H1 (cell line): Measurements from ENCODE around the gene SECTM1. TPM values are rescaled to one million over a fixed set of nuclear protein-coding genes. Genes with fewer than 3 reads are reported as not detected.

Experiments
- CTCF ChIA-PET: fragments of 300-600 bp; sonication (Branson Sonifier 250); formaldehyde crosslinking; loops from one replicate; lab custom pipeline; 2021; ENCODE audit not compliant: partially characterized antibody; lab: Charles Lee
- POLR2A ChIA-PET: fragments of 300-600 bp; sonication (Branson Sonifier 250); formaldehyde crosslinking; loops from one replicate; lab custom pipeline; 2021; ENCODE audit warnings: inconsistent platforms; ENCODE audit not compliant: partially characterized antibody; lab: Charles Lee
- DNase-seq, 2 experiments: peaks; one replicate each; pipeline versions ENCODE4 v3.0.0 to v3.0.0-alpha.2; 2010 to 2022; ENCODE audit warnings: low spot score in 2 of 2, low read depth in 1 of 2, mixed read lengths in 1 of 2
- FAIRE-seq: peaks from 2 replicates; lab custom pipeline; 2011; peaks lifted over from hg19 to GRCh38; lab: Jason Lieb, UNC
- H2AFZ ChIP-seq: 2 replicates; pipeline ENCODE4 v1.8.1; 2012; ENCODE audit warnings: low read length, inconsistent platforms
- H2AK5ac ChIP-seq: 2 replicates; pipeline ENCODE4 v1.6.1; 2013; ENCODE audit warnings: low read depth, low read length
- H2BK120ac ChIP-seq: replicated peaks from 2 replicates; pipeline ENCODE3; 2013; ENCODE audit warnings: low read depth, low read length, inconsistent platforms
- H2BK12ac ChIP-seq: 2 replicates; pipeline ENCODE4 v1.6.1; 2013; ENCODE audit warnings: low read depth, low read length
- H2BK15ac ChIP-seq: 2 replicates; pipeline ENCODE4 v1.6.1; 2013; ENCODE audit warnings: low read length
- H2BK20ac ChIP-seq: 2 replicates; pipeline ENCODE4 v1.6.1; 2013; ENCODE audit warnings: low read length
- H2BK5ac ChIP-seq: 2 replicates; pipeline ENCODE4 v1.6.1; 2013; ENCODE audit warnings: low read depth, low read length
- H3K14ac ChIP-seq: 2 replicates; pipeline ENCODE4 v1.6.1; 2013; ENCODE audit warnings: inconsistent platforms; ENCODE audit not compliant: insufficient read length
- H3K18ac ChIP-seq: 2 replicates; pipeline ENCODE4 v1.6.1; 2013; ENCODE audit warnings: low read length; ENCODE audit errors: extremely low read depth
- H3K23ac ChIP-seq: 2 replicates; pipeline ENCODE4 v1.6.1; 2013; ENCODE audit warnings: inconsistent platforms; ENCODE audit not compliant: insufficient read length
- H3K23me2 ChIP-seq: 2 replicates; pipeline ENCODE4 v1.6.1; 2013; ENCODE audit warnings: low read depth, low read length
- H3K27ac ChIP-seq: 2 replicates; pipeline ENCODE4 v1.6.1; 2011; ENCODE audit warnings: low read depth, low read length, inconsistent platforms
- H3K27me3 ChIP-seq, 4 experiments: replicated peaks in 1 of 4; 1 replicate in 1 of 4; 2 replicates in 3 of 4; pipeline versions ENCODE4 v1.6.1 to v1.8.1; 2011 to 2013; ENCODE audit warnings: low read length in 3 of 4, mild to moderate bottlenecking in 3 of 4, inconsistent platforms in 2 of 4, mixed read lengths in 2 of 4, moderate library complexity in 1 of 4; ENCODE audit not compliant: control insufficient read depth in 3 of 4, insufficient read depth in 3 of 4; ENCODE audit errors: extremely low read depth in 1 of 4
- H3K36me3 ChIP-seq, 4 experiments: 2 replicates each; pipeline versions ENCODE4 v1.6.1 to v1.8.1; 2011 to 2013; ENCODE audit warnings: mild to moderate bottlenecking in 4 of 4, low read length in 3 of 4, moderate library complexity in 2 of 4, control low read depth in 1 of 4, inconsistent platforms in 1 of 4; ENCODE audit not compliant: insufficient read depth in 4 of 4, control insufficient read depth in 2 of 4
- H3K4ac ChIP-seq: replicated peaks from 2 replicates; pipeline ENCODE3; 2013; ENCODE audit warnings: low read length, low read depth, mixed read lengths, inconsistent platforms; ENCODE audit not compliant: insufficient read length
- H3K4me1 ChIP-seq, 4 experiments: replicated peaks in 1 of 4; 1 replicate in 1 of 4; 2 replicates in 3 of 4; pipeline versions ENCODE4 v1.6.1 to v1.8.1; 2011 to 2013; ENCODE audit warnings: low read length in 3 of 4, inconsistent platforms in 2 of 4, mixed read lengths in 1 of 4; ENCODE audit not compliant: insufficient read depth in 4 of 4, control insufficient read depth in 3 of 4
- H3K4me2 ChIP-seq, 2 experiments: 2 replicates each; pipeline versions ENCODE4 v1.6.1 to v1.8.1; 2011 to 2013; ENCODE audit warnings: low read depth in 2 of 2, low read length in 2 of 2, control low read depth in 1 of 2, inconsistent platforms in 1 of 2, mild to moderate bottlenecking in 1 of 2; ENCODE audit not compliant: insufficient read depth in 1 of 2
- H3K4me3 ChIP-seq, 4 experiments: fragments of 200-600, 300-600 bp in 1 of 4; sonication (generic), shearing (Covaris generic), sonication (Bioruptor Twin) in 1 of 4; 2 replicates each; pipeline versions ENCODE4 v1.5.1 to v1.8.1; 2011 to 2016; ENCODE audit warnings: low read length in 4 of 4, low read depth in 3 of 4, control low read depth in 2 of 4, inconsistent platforms in 2 of 4, mild to moderate bottlenecking in 2 of 4, mixed read lengths in 1 of 4, moderate library complexity in 1 of 4; ENCODE audit not compliant: insufficient read depth in 2 of 4; ENCODE audit errors: extremely low read depth in 1 of 4
- H3K56ac ChIP-seq: replicated peaks from 2 replicates; pipeline ENCODE3; 2013; ENCODE audit warnings: low read depth, mild to moderate bottlenecking, mixed read lengths, low read length, inconsistent platforms; ENCODE audit not compliant: insufficient read length
- H3K79me1 ChIP-seq: 2 replicates; pipeline ENCODE4 v1.6.1; 2013; ENCODE audit warnings: low read depth, low read length, control low read depth
- H3K79me2 ChIP-seq, 2 experiments: 2 replicates each; pipeline versions ENCODE4 v1.6.1 to v1.8.1; 2012 to 2013; ENCODE audit warnings: low read length in 2 of 2, mild to moderate bottlenecking in 2 of 2, inconsistent platforms in 1 of 2; ENCODE audit not compliant: insufficient read depth in 2 of 2, control insufficient read depth in 1 of 2
- H3K9ac ChIP-seq, 4 experiments: replicated peaks in 1 of 4; 1 replicate in 1 of 4; 2 replicates in 3 of 4; pipeline versions ENCODE4 v1.6.1 to v1.8.1; 2011 to 2013; ENCODE audit warnings: low read depth in 3 of 4, low read length in 3 of 4, control low read depth in 2 of 4, mild to moderate bottlenecking in 2 of 4, moderate library complexity in 2 of 4, inconsistent platforms in 1 of 4; ENCODE audit errors: extremely low read depth in 1 of 4
- H3K9me3 ChIP-seq, 2 experiments: 2 replicates each; pipeline versions ENCODE4 v1.6.1 to v1.8.1; 2012 to 2013; ENCODE audit warnings: mild to moderate bottlenecking in 2 of 2, moderate library complexity in 2 of 2, control low read depth in 1 of 2, inconsistent platforms in 1 of 2, low read depth in 1 of 2, low read length in 1 of 2, mixed read lengths in 1 of 2; ENCODE audit not compliant: insufficient read depth in 2 of 2
- H4K20me1 ChIP-seq, 2 experiments: replicated peaks in 1 of 2; 2 replicates each; pipeline versions ENCODE3 to v1.8.1; 2011 to 2013; ENCODE audit warnings: inconsistent platforms in 2 of 2, low read length in 2 of 2, mild to moderate bottlenecking in 1 of 2; ENCODE audit not compliant: insufficient read depth in 2 of 2, control insufficient read depth in 1 of 2
- H4K5ac ChIP-seq: 2 replicates; pipeline ENCODE4 v1.6.1; 2013; ENCODE audit warnings: low read length, low read depth, mixed read lengths, inconsistent platforms; ENCODE audit not compliant: insufficient read length
- H4K8ac ChIP-seq: 2 replicates; pipeline ENCODE4 v1.8.0; 2013; ENCODE audit warnings: mild to moderate bottlenecking, moderate library complexity, low read length, inconsistent platforms; ENCODE audit not compliant: insufficient read depth; ENCODE audit errors: extremely low read depth
- H4K91ac ChIP-seq: replicated peaks from 2 replicates; pipeline ENCODE3; 2013; ENCODE audit warnings: low read length, mixed read lengths, inconsistent platforms; ENCODE audit not compliant: insufficient read length
- ASH2L ChIP-seq: fragments of 200-600, 300-600 bp; sonication (generic); IDR thresholded peaks from one replicate; pipeline ENCODE4 v1.7.1; 2017; ENCODE audit warnings: low read length
- EP300 ChIP-seq, 2 experiments: IDR thresholded peaks; 1 replicate in 1 of 2; 2 replicates in 1 of 2; pipeline ENCODE4 v1.6.1; 2011 to 2012; ENCODE audit warnings: low read depth in 2 of 2, low read length in 2 of 2, mild to moderate bottlenecking in 2 of 2, borderline replicate concordance in 1 of 2, inconsistent platforms in 1 of 2, moderate library complexity in 1 of 2
- EZH2 ChIP-seq: fragments of 200-600 bp; sonication (generic); IDR thresholded peaks from 2 replicates; pipeline ENCODE4 v1.7.1; 2012; ENCODE audit warnings: low read depth, mild to moderate bottlenecking, moderate library complexity, low read length, inconsistent platforms; ENCODE audit not compliant: severe bottlenecking
- TCF12 ChIP-seq: IDR thresholded peaks from 2 replicates; pipeline ENCODE4 v1.6.1; 2011; ENCODE audit warnings: low read depth, mild to moderate bottlenecking, low read length
- WGBS, 2 experiments: shearing (Covaris generic) in 1 of 2; methylation state at CpG; one replicate each; pipeline versions ENCODE4 v1.1.6 to v1.1.7; 2013 to 2015; ENCODE audit warnings: low lambda C conversion rate in 2 of 2, mixed read lengths in 2 of 2, inconsistent platforms in 1 of 2, low coverage in 1 of 2, missing lambda C conversion rate in 1 of 2; ENCODE audit not compliant: insufficient replicate concordance in 2 of 2, insufficient coverage in 1 of 2, insufficient read length in 1 of 2; ENCODE audit errors: extremely low coverage in 1 of 2, missing lambda C conversion rate in 1 of 2; 5-methylcytosine and 5-hydroxymethylcytosine counted together
- polyA plus RNA-seq, 7 experiments: library from polyadenylated mRNA; depleted of rRNA in 3 of 7; stranded (reverse) in 5 of 7; unstranded in 2 of 7; fragments of >200 nt in 5 of 7; fragments of 200-250 nt in 2 of 7; gene quantifications; 1 replicate in 5 of 7; 2 replicates in 1 of 7; 4 replicates in 1 of 7; pipeline versions ENCODE4 v1.2.1 to v1.2.3, GENCODE V29; 2011 to 2013; ENCODE audit warnings: missing spikeins in 2 of 7, mixed read lengths in 2 of 7
- total RNA-seq: library from RNA; stranded (reverse); fragmentation: NEBNext Ultra II Directional; extraction: Animal tissue kit (Norgen Biotek cat#: 25700); gene quantifications from 2 replicates; pipeline ENCODE4 v1.2.1, GENCODE V29; 2021

Gene SECTM1
- total and polyA plus RNA-seq, 2 of the 8 experiments (the other 6 are each of a cell fraction or from before 2014, with no cell fraction given): 0.20 to 0.65 TPM

DNA sequence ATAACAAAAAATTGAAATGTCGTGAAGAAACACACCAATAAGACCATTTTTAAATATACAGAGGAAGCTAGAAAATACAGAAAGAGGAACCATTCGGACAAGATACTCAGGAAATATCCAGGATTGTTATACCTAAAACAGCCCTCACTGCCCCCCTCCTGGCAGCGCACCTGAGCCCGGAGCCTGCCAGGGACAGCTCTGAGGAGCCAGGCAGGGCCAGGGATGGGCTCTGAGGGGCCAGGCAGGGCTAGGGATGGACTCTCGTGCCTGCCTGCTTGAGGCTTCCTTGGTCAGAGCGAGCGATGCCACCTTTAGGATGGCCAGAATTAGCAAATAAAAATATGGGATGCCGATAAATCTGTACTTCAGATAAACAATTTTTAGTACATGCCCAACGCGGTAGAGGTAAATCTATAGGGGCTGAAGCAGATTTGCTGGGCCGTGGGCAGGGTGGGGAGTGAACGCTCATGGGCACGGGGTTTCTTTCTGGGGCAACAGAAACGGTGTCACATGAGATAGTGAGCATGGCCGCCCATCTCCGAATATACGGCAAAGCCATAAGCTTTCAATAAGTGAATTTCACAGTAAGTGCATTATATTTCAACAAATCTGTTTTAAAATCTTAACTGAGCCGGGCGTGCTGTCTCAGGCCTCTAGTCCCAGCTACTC, 41.9 kb downstream of the SECTM1 start:
- no peak overlapping the region for H2AFZ ChIP-seq

More for the DNA sequence above, 41.9 kb downstream of the SECTM1 start:
- WGBS, 2 experiments: 88% methylated on average over 19 of the region's 19 CpGs; no CpG with 5 or more reads in 1 of the 2 experiments
- Histone ChIP-seq H2BK5ac (no peak overlapping the region), H3K9ac (peak overlapping the region in 1 of 4 experiments; percentile 68; a peak in 2 of 7 replicates), H3K27me3 (peaks cover 0 to 7% (median 3%) of the 10 kb centered on the region in 4 experiments; a peak in 2 of 7 replicates), H3K14ac (no peak overlapping the region), H4K91ac (no peak overlapping the region), H4K8ac (no peak overlapping the region), H3K23ac (no peak overlapping the region), H3K56ac (no peak overlapping the region), H3K79me2 (no peaks in the 10 kb centered on the region; a peak in 1 of 4 replicates), H2BK12ac (no peak overlapping the region), H3K79me1 (no peaks in the 10 kb centered on the region), H3K27ac (no peak overlapping the region), H3K4me1 (peaks cover 0 to 11% (median 2%) of the 10 kb centered on the region in 4 experiments; a peak in 4 of 7 replicates), H3K9me3 (0 out of 4 replicates have a peak, but pooled peaks cover 0 to 3% of the 10 kb centered on the region in 2 experiments), H4K5ac (no peak overlapping the region), H3K4ac (no peak overlapping the region), H2BK120ac (no peak overlapping the region), H2BK15ac (no peak overlapping the region), H3K23me2 (no peaks in the 10 kb centered on the region; the same call in 1 of the 2 replicates), H3K18ac (no peak overlapping the region), H2AK5ac (0 out of 2 replicates have a peak overlapping the region, but pooled peaks have one; percentile 24), H2BK20ac (no peak overlapping the region), H3K4me3 (peak overlapping the region; percentile 57 to 98 (median 72)), H3K4me2 (peak overlapping the region; percentile 56 to 80), H3K36me3 (no peaks in the 10 kb centered on the region), H4K20me1 (peaks cover 0 to 2% of the 10 kb centered on the region in 2 experiments)
- POLR2A ChIA-PET: interaction anchor here (0.6 to 3.5 kb wide), 8 partner anchors 10 to 81 kb away, joined by 3 to 41 read pairs (median 4); partner anchors contain the start of gene CSNK1D
- CTCF ChIA-PET: interaction anchor here (0.7 to 1.3 kb wide), 2 partner anchors 30 to 37 kb away, joined by 3 to 4 read pairs; no protein-coding TSS in a partner anchor
- TF ChIP-seq TCF12 (no peak), EZH2 (no peak), EP300 (IDR thresholded peaks at IDR 0.05; ENCODE audit: borderline replicate concordance in 1 of 2, low read depth in 2 of 2, low read length in 2 of 2) (no peak), ASH2L (no peak)
- DNase-seq: no peak
- no peak for FAIRE-seq
